GM12878 (cell line): ENCODE results near the gene CDH4. TPM values are rescaled to one million over a fixed set of nuclear protein-coding genes. Genes with fewer than 3 reads are reported as not detected.

ENCODE experiments used
- ATAC-seq: fragments of 200-7000 bp; cut with Tn5 transposase; 3 replicates; pipeline ENCODE4 v1.9.1; 2020; ENCODE audit warnings: mild to moderate bottlenecking, moderate library complexity
- BruUV-seq: library from RNA; stranded (reverse); fragments of 400-500 nt; replicated peaks from 2 replicates; lab custom pipeline; 2021; lab: Mats Ljungman, UMichigan
- CTCF ChIA-PET: fragments of 300-600 bp; sonication (Branson Sonifier 250); formaldehyde crosslinking; extraction: SDS; loops from one replicate; lab custom pipeline; 2021; ENCODE audit warnings: inconsistent platforms; lab: Yijun Ruan, JAX
- POLR2A ChIA-PET: fragments of 350-600 bp; formaldehyde crosslinking; extraction: SDS; loops from one replicate; lab custom pipeline; 2021; ENCODE audit warnings: inconsistent platforms; lab: Charles Lee
- RAD21 ChIA-PET: fragments of 300-600 bp; sonication (Branson Sonifier 250); formaldehyde crosslinking; loops from one replicate; lab custom pipeline; 2023; ENCODE audit warnings: antibody characterized with exemption; ENCODE audit not compliant: unreplicated experiment; lab: Charles Lee
- SMC1A ChIA-PET: fragments of 300-600 bp; sonication (Branson Sonifier 250); formaldehyde crosslinking; loops from one replicate; lab custom pipeline; 2023; ENCODE audit not compliant: unreplicated experiment, uncharacterized antibody; lab: Charles Lee
- DNase-seq: peaks from one replicate; pipeline ENCODE4 v3.0.0-alpha.2; 2011; ENCODE audit warnings: low read depth, low spot score
- FAIRE-seq: peaks from 3 replicates; lab custom pipeline; 2011; peaks lifted over from hg19 to GRCh38; lab: Jason Lieb, UNC
- H2AFZ ChIP-seq: 2 replicates; pipeline ENCODE4 v1.6.0; 2011; ENCODE audit warnings: low read depth, low read length, control low read depth; ENCODE audit not compliant: control insufficient read depth
- H3K27ac ChIP-seq: 2 replicates; pipeline ENCODE4 v1.5.1; 2011; ENCODE audit warnings: control low read depth; ENCODE audit not compliant: control insufficient read depth, insufficient read depth
- H3K27me3 ChIP-seq, 2 experiments: replicated peaks in 1 of 2; 2 replicates each; pipeline versions ENCODE4 v1.6.0 to v1.6.1; 2011; ENCODE audit warnings: low read length in 1 of 2; ENCODE audit not compliant: control insufficient read depth in 2 of 2, insufficient read depth in 2 of 2
- H3K36me3 ChIP-seq, 2 experiments: 2 replicates each; pipeline ENCODE4 v1.5.1; 2011; ENCODE audit warnings: low read length in 1 of 2; ENCODE audit not compliant: control insufficient read depth in 2 of 2, insufficient read depth in 2 of 2
- H3K4me1 ChIP-seq: 2 replicates; pipeline ENCODE4 v1.6.1; 2011; ENCODE audit warnings: mild to moderate bottlenecking, low read length, moderate library complexity, mixed read lengths; ENCODE audit not compliant: control insufficient read depth, insufficient read depth
- H3K4me2 ChIP-seq: 2 replicates; pipeline ENCODE4 v1.6.0; 2011; ENCODE audit warnings: control low read depth; ENCODE audit not compliant: control insufficient read depth, insufficient read depth
- H3K4me3 ChIP-seq: fragments of 200-600 bp; sonication (generic); 2 replicates; pipeline ENCODE4 v1.5.1; 2016
- H3K79me2 ChIP-seq: 2 replicates; pipeline ENCODE4 v1.6.0; 2011; ENCODE audit warnings: low read length; ENCODE audit not compliant: control insufficient read depth, insufficient read depth
- H3K9ac ChIP-seq: 2 replicates; pipeline ENCODE4 v1.8.0; 2011; ENCODE audit warnings: low read length, control low read depth, mixed read lengths; ENCODE audit not compliant: control insufficient read depth, insufficient read depth
- H3K9me3 ChIP-seq: replicated peaks from 3 replicates; pipeline ENCODE4 v1.5.1; 2011; ENCODE audit warnings: mild to moderate bottlenecking, low read length; ENCODE audit not compliant: control insufficient read depth, insufficient read depth
- H4K20me1 ChIP-seq: 2 replicates; pipeline ENCODE4 v1.6.0; 2011; ENCODE audit not compliant: control insufficient read depth, insufficient read depth
- ETV6 ChIP-seq, 2 experiments: fragments of 450-650 bp in 1 of 2; IDR thresholded peaks in 1 of 2; conservative IDR thresholded peaks in 1 of 2; 2 replicates each; pipeline ENCODE4 v1.6.1; 2014; ENCODE audit warnings: antibody characterized with exemption in 1 of 2, borderline replicate concordance in 1 of 2, low read depth in 1 of 2, mild to moderate bottlenecking in 1 of 2, moderate library complexity in 1 of 2
- MLLT1 ChIP-seq: fragments of 450-650 bp; IDR thresholded peaks from 2 replicates; pipeline ENCODE4 v1.6.1; 2016; ENCODE audit warnings: mild to moderate bottlenecking
- MYC ChIP-seq: IDR thresholded peaks from 2 replicates; pipeline ENCODE4 v1.6.1; 2011; ENCODE audit warnings: mild to moderate bottlenecking, low read length, moderate library complexity, inconsistent platforms; ENCODE audit not compliant: insufficient read depth, insufficient replicate concordance, insufficient read length, severe bottlenecking
- POU2F2 ChIP-seq: IDR thresholded peaks from 3 replicates; pipeline ENCODE4 v1.6.1; 2011; ENCODE audit warnings: low read depth, mild to moderate bottlenecking, low read length, borderline replicate concordance
- RB1 ChIP-seq: fragments of 450-650 bp; formaldehyde crosslinking; IDR thresholded peaks from 2 replicates; pipeline ENCODE4 v1.6.1; 2017; ENCODE audit warnings: mild to moderate bottlenecking, borderline replicate concordance
- RBBP5 ChIP-seq: fragments of 200-600 bp; sonication (generic); conservative IDR thresholded peaks from 2 replicates; pipeline ENCODE4 v1.6.1; 2016
- TAF1 ChIP-seq: IDR thresholded peaks from 2 replicates; pipeline ENCODE4 v1.6.1; 2011; ENCODE audit warnings: mild to moderate bottlenecking, low read depth, low read length, borderline replicate concordance
- TARDBP ChIP-seq: IDR thresholded peaks from 2 replicates; pipeline ENCODE4 v1.6.1; 2016; ENCODE audit warnings: borderline replicate concordance
- WGBS: methylation state at CpG from one replicate; pipeline ENCODE4 v1.1.6; 2016; ENCODE audit warnings: low lambda C conversion rate; ENCODE audit not compliant: insufficient replicate concordance, insufficient coverage; ENCODE audit errors: missing lambda C conversion rate; 5-methylcytosine and 5-hydroxymethylcytosine counted together
- in situ Hi-C: fragments of 300-500 bp; cut with MboI; formaldehyde crosslinking; loops from 9 replicates; pipeline ENCODE4 v1.14.3; 2018; ENCODE audit warnings: mixed read lengths
- intact Hi-C: fragments of 100-400 bp; cut with micrococcal nuclease; formaldehyde crosslinking; loops from one replicate; pipeline ENCODE4 v1.14.2; 2022; ENCODE audit not compliant: unreplicated experiment
- polyA plus RNA-seq, 11 experiments: library from polyadenylated mRNA; depleted of rRNA in 4 of 11; unstranded in 6 of 11; stranded (reverse) in 5 of 11; fragments of >200 nt; fragmentation: Nextera tagmentation in 4 of 11; fragmentation: Illumina TruSeq in 1 of 11; extraction: Ambion mirVana in 4 of 11; extraction: Trizol in 1 of 11; gene quantifications; 1 replicate in 1 of 11; 2 replicates in 10 of 11; pipeline versions ENCODE4 v1.2.1 to v1.2.3, GENCODE V29; 2011 to 2016; ENCODE audit warnings: inconsistent platforms in 2 of 11, missing spikeins in 2 of 11, low read depth in 1 of 11
- total RNA-seq, 4 experiments: library from RNA; depleted of rRNA in 3 of 4; stranded (reverse); fragments of >200 nt in 3 of 4; fragmentation: Illumina TruSeq in 1 of 4; extraction: Trizol in 1 of 4; gene quantifications; 2 replicates each; pipeline versions ENCODE4 v1.2.1 to v1.2.3, GENCODE V29; 2013 to 2021

Gene CDH4
- total and polyA plus RNA-seq, 10 of the 15 experiments (the other 5 are each of a cell fraction or from before 2014, with no cell fraction given): not detected

- Histone ChIP-seq H3K4me3 (no peak overlapping the region), H3K27ac (no peak overlapping the region), H4K20me1 (no peaks in the 10 kb centered on the region), H3K79me2 (no peaks in the 10 kb centered on the region), H3K36me3 (no peaks in the 10 kb centered on the region), H3K9me3 (no peaks in the 10 kb centered on the region; the same call in 2 of the 3 replicates), H2AFZ (no peak overlapping the region), H3K27me3 (no peaks in the 10 kb centered on the region), H3K9ac (no peak overlapping the region), H3K4me2 (no peak overlapping the region), H3K4me1 (no peaks in the 10 kb centered on the region)
- SMC1A ChIA-PET: no interaction called here
- 55% methylated on average over 24 of the region's 24 CpGs for WGBS
- in situ Hi-C loops (no loop called here), intact Hi-C loops (no loop called here)
- no TSS peak for BruUV-seq
- no peak for ATAC-seq
- POLR2A ChIA-PET: no interaction called here
- no peak for DNase-seq
- FAIRE-seq: no peak
- TF ChIP-seq POU2F2 (no peak), TARDBP (no peak), ETV6 (conservative IDR thresholded peaks at IDR 0.05 in 1 of 2, IDR thresholded peaks at IDR 0.05 in 1 of 2; ENCODE audit: borderline replicate concordance in 1 of 2, low read depth in 1 of 2) (no peak), RB1 (no peak), MYC (no peak), MLLT1 (no peak), TAF1 (no peak), RBBP5 (no peak)
- RAD21 ChIA-PET: no interaction called here
- CTCF ChIA-PET: no interaction called here
Observed at GRCh38 chr20:61934716-61935530, 682.9 kb downstream of the CDH4 start.
